Effector CD8-positive, alpha-beta T cell (primary cell): ENCODE results near the gene FAM241A.
"Not testable (repeated sequence)": the region's sequence is repeated elsewhere in the genome, so short reads cannot be mapped to it uniquely, and the experiment has no call there.

ENCODE experiments used
- DNase-seq: peaks from one replicate; lab custom pipeline; 2025; lab: John Stamatoyannopoulos, UW

FAM241A gene

GRCh38 chr4:112173593-112174558 lies 28.6 kb downstream of the FAM241A start:
- no peak for DNase-seq

- no peak for DNase-seq
These were observed 30.6 kb downstream of the FAM241A start for GRCh38 chr4:112175840-112176239.

- DNase-seq = no peak
These were observed 31.3 kb downstream of the FAM241A start for GRCh38 chr4:112176596-112176995.

GRCh38 chr4:112178741-112179140 lies 33.5 kb downstream of the FAM241A start:
- not testable (repeated sequence) for DNase-seq

- DNase-seq = no peak
These were observed 36.2 kb downstream of the FAM241A start for GRCh38 chr4:112181358-112182000.

- no peak for DNase-seq
These were observed 37.4 kb downstream of the FAM241A start for GRCh38 chr4:112182604-112183003.

GRCh38 chr4:112183252-112183651 lies 38.0 kb downstream of the FAM241A start:
- DNase-seq = no peak

GRCh38 chr4:112184438-112184837 lies 39.2 kb downstream of the FAM241A start:
- no peak for DNase-seq

GRCh38 chr4:112185334-112185733 lies 40.1 kb downstream of the FAM241A start:
- DNase-seq = no peak

- DNase-seq = no peak
These were observed 40.8 kb downstream of the FAM241A start for GRCh38 chr4:112185740-112186670.

- no peak for DNase-seq
These were observed 44.5 kb downstream of the FAM241A start for GRCh38 chr4:112189754-112190153.

GRCh38 chr4:112190684-112191083 lies 45.4 kb downstream of the FAM241A start:
- DNase-seq = no peak

GRCh38 chr4:112196461-112196860 lies 51.2 kb downstream of the FAM241A start:
- DNase-seq = no peak

- no peak for DNase-seq
These were observed 53.8 kb downstream of the FAM241A start for GRCh38 chr4:112199041-112199440.

GRCh38 chr4:112201915-112202505 lies 56.8 kb downstream of the FAM241A start:
- DNase-seq = no peak

GRCh38 chr4:112203593-112203992 lies 58.3 kb downstream of the FAM241A start:
- DNase-seq = no peak

GRCh38 chr4:112206431-112206830 lies 61.2 kb downstream of the FAM241A start:
- no peak for DNase-seq

- DNase-seq = not testable (repeated sequence)
These were observed 63.2 kb downstream of the FAM241A start for GRCh38 chr4:112208137-112209095.

- DNase-seq = no peak
These were observed 65.5 kb downstream of the FAM241A start for GRCh38 chr4:112210777-112211176.

- no peak for DNase-seq
These were observed 67.8 kb downstream of the FAM241A start for GRCh38 chr4:112213091-112213490.
